IPS-20b (cell line): ENCODE measurements around the gene IRX3.

Experiments
- H3K27ac ChIP-seq: one replicate; pipeline ENCODE4 v1.5.1; 2013; ENCODE audit warnings: low read length
- H3K27me3 ChIP-seq: 2 replicates; pipeline ENCODE4 v1.6.1; 2013; ENCODE audit warnings: mild to moderate bottlenecking, low read length, inconsistent platforms; ENCODE audit not compliant: insufficient read depth
- H3K36me3 ChIP-seq: 2 replicates; pipeline ENCODE4 v1.6.1; 2013; ENCODE audit warnings: low read depth, mild to moderate bottlenecking, inconsistent platforms, low read length, moderate library complexity; ENCODE audit not compliant: insufficient read depth
- H3K4me1 ChIP-seq: 2 replicates; pipeline ENCODE4 v1.6.1; 2013; ENCODE audit warnings: mild to moderate bottlenecking, control low read depth, inconsistent platforms, low read length, moderate library complexity; ENCODE audit not compliant: insufficient read depth
- H3K4me3 ChIP-seq: 2 replicates; pipeline ENCODE4 v1.5.1; 2013; ENCODE audit warnings: mild to moderate bottlenecking, low read length, inconsistent platforms
- H3K9ac ChIP-seq: 2 replicates; pipeline ENCODE4 v1.6.1; 2013; ENCODE audit warnings: low read depth, mild to moderate bottlenecking, inconsistent platforms, low read length, moderate library complexity
- H3K9me3 ChIP-seq: 2 replicates; pipeline ENCODE4 v1.6.1; 2013; ENCODE audit warnings: mild to moderate bottlenecking, low read depth, low read length, inconsistent platforms; ENCODE audit not compliant: insufficient read depth

The IRX3 gene

GRCh38 chr16:54316095-54316889 is 29.7 kb upstream of the IRX3 start:
- no peak overlapping the region for H3K9ac ChIP-seq
- H3K4me3 ChIP-seq: no peak overlapping the region
- peaks cover 10% of the 10 kb centered on the region; the same call in 1 of the 2 replicates for H3K4me1 ChIP-seq
- H3K9me3 ChIP-seq: no peaks in the 10 kb centered on the region; the same call in 1 of the 2 replicates
- H3K36me3 ChIP-seq: no peaks in the 10 kb centered on the region
- H3K27ac ChIP-seq: no peak overlapping the region
- H3K27me3 ChIP-seq: no peaks in the 10 kb centered on the region; the same call in 1 of the 2 replicates

- Histone ChIP-seq H3K4me1 (no peaks in the 10 kb centered on the region), H3K9ac (no peak overlapping the region), H3K4me3 (no peak overlapping the region), H3K36me3 (no peaks in the 10 kb centered on the region), H3K27me3 (no peaks in the 10 kb centered on the region; the same call in 1 of the 2 replicates), H3K9me3 (no peaks in the 10 kb centered on the region; the same call in 1 of the 2 replicates), H3K27ac (no peak overlapping the region)
These were observed 27.2 kb upstream of the IRX3 start for GRCh38 chr16:54313789-54314188.

GRCh38 chr16:54312502-54312991 is 26.0 kb upstream of the IRX3 start:
- H3K9me3 ChIP-seq: no peaks in the 10 kb centered on the region; the same call in 1 of the 2 replicates
- H3K36me3 ChIP-seq: no peaks in the 10 kb centered on the region
- H3K27ac ChIP-seq: no peak overlapping the region
- H3K27me3 ChIP-seq: no peaks in the 10 kb centered on the region; the same call in 1 of the 2 replicates
- no peak overlapping the region for H3K9ac ChIP-seq
- no peak overlapping the region for H3K4me3 ChIP-seq
- H3K4me1 ChIP-seq: no peaks in the 10 kb centered on the region

- Histone ChIP-seq H3K27me3 (no peaks in the 10 kb centered on the region; the same call in 1 of the 2 replicates), H3K9me3 (no peaks in the 10 kb centered on the region; the same call in 1 of the 2 replicates), H3K9ac (no peak overlapping the region), H3K4me1 (no peaks in the 10 kb centered on the region), H3K36me3 (no peaks in the 10 kb centered on the region), H3K4me3 (no peak overlapping the region), H3K27ac (no peak overlapping the region)
These were observed 22.8 kb upstream of the IRX3 start for GRCh38 chr16:54309341-54309740.

GRCh38 chr16:54305080-54305479 is 18.5 kb upstream of the IRX3 start:
- no peak overlapping the region for H3K4me3 ChIP-seq
- H3K9me3 ChIP-seq: no peaks in the 10 kb centered on the region
- H3K36me3 ChIP-seq: no peaks in the 10 kb centered on the region
- no peak overlapping the region for H3K9ac ChIP-seq
- H3K4me1 ChIP-seq: no peaks in the 10 kb centered on the region
- H3K27me3 ChIP-seq: no peaks in the 10 kb centered on the region; the same call in 1 of the 2 replicates
- no peak overlapping the region for H3K27ac ChIP-seq

GRCh38 chr16:54303613-54304012 is 17.0 kb upstream of the IRX3 start:
- Histone ChIP-seq H3K27me3 (no peaks in the 10 kb centered on the region; the same call in 1 of the 2 replicates), H3K27ac (no peak overlapping the region), H3K4me3 (no peak overlapping the region), H3K4me1 (no peaks in the 10 kb centered on the region), H3K36me3 (no peaks in the 10 kb centered on the region), H3K9me3 (no peaks in the 10 kb centered on the region), H3K9ac (no peak overlapping the region)

- H3K27me3 ChIP-seq: peaks cover 27% of the 10 kb centered on the region
- H3K4me3 ChIP-seq: no peak overlapping the region
- H3K9me3 ChIP-seq: peaks cover 3% of the 10 kb centered on the region; the same call in 1 of the 2 replicates
- no peaks in the 10 kb centered on the region for H3K36me3 ChIP-seq
- H3K27ac ChIP-seq: no peak overlapping the region
- H3K9ac ChIP-seq: no peak overlapping the region
- H3K4me1 ChIP-seq: no peaks in the 10 kb centered on the region
These were observed 10.6 kb upstream of the IRX3 start for GRCh38 chr16:54297154-54297553.

GRCh38 chr16:54296543-54296942 is 10.0 kb upstream of the IRX3 start:
- peaks cover 2% of the 10 kb centered on the region; the same call in 1 of the 2 replicates for H3K4me1 ChIP-seq
- H3K27me3 ChIP-seq: peaks cover 33% of the 10 kb centered on the region
- H3K9ac ChIP-seq: no peak overlapping the region
- no peak overlapping the region for H3K27ac ChIP-seq
- H3K36me3 ChIP-seq: no peaks in the 10 kb centered on the region
- H3K9me3 ChIP-seq: peaks cover 3% of the 10 kb centered on the region; the same call in 1 of the 2 replicates
- H3K4me3 ChIP-seq: no peak overlapping the region

GRCh38 chr16:54291656-54292487 is 5.3 kb upstream of the IRX3 start:
- peaks cover 5% of the 10 kb centered on the region; the same call in 1 of the 2 replicates for H3K4me1 ChIP-seq
- H3K9me3 ChIP-seq: no peaks in the 10 kb centered on the region; the same call in 1 of the 2 replicates
- H3K27ac ChIP-seq: no peak overlapping the region
- no peaks in the 10 kb centered on the region for H3K36me3 ChIP-seq
- peak overlapping the region; percentile 57; the same call in 1 of the 2 replicates for H3K4me3 ChIP-seq
- no peak overlapping the region for H3K9ac ChIP-seq
- H3K27me3 ChIP-seq: peaks cover 78% of the 10 kb centered on the region

- H3K9me3 ChIP-seq: no peaks in the 10 kb centered on the region
- H3K9ac ChIP-seq: no peak overlapping the region
- no peak overlapping the region for H3K27ac ChIP-seq
- H3K36me3 ChIP-seq: no peaks in the 10 kb centered on the region
- H3K4me3 ChIP-seq: peak overlapping the region; percentile 57
- peaks cover 5% of the 10 kb centered on the region; the same call in 1 of the 2 replicates for H3K4me1 ChIP-seq
- peaks cover 78% of the 10 kb centered on the region for H3K27me3 ChIP-seq
These were observed 4.5 kb upstream of the IRX3 start for GRCh38 chr16:54290833-54291655.
